ENCODE results near the gene SBNO2. TPM values are rescaled to one million over a fixed set of nuclear protein-coding genes. Genes with fewer than 3 reads are reported as not detected.
A peak's percentile ranks its signal among the peaks of the same experiment; 100 is the strongest.

Gene SBNO2
- total RNA-seq, 1 donor from 2014 or later, result 125 TPM

- ATAC-seq (no peak), DNase-seq (no peak)
- H3K4me1 ChIP-seq, result peaks cover 59% of the 10 kb centered on the region
- H3K36me3 ChIP-seq, result peaks cover 5% of the 10 kb centered on the region
- TF ChIP-seq CTCF (IDR thresholded peaks at IDR 0.05), result no peak
- peak overlapping the region; percentile 36 for H3K4me3 ChIP-seq
- H3K27ac ChIP-seq, result peak overlapping the region; percentile 96
- no peaks in the 10 kb centered on the region for H3K27me3 ChIP-seq
- intact Hi-C loops (cut with DNase I), result no loop called here
- H3K9me3 ChIP-seq, result no peaks in the 10 kb centered on the region
Observed at GRCh38 chr19:1101337-1101698, 72.8 kb downstream of the SBNO2 start.

- Histone ChIP-seq H3K27me3 (no peaks in the 10 kb centered on the region), H3K4me1 (peaks cover 63% of the 10 kb centered on the region), H3K4me3 (no peak overlapping the region), H3K27ac (peak overlapping the region; percentile 96), H3K36me3 (peaks cover 5% of the 10 kb centered on the region), H3K9me3 (no peaks in the 10 kb centered on the region)
- ATAC-seq (peak; percentile 56), DNase-seq (peak; percentile 84)
- intact Hi-C loops (cut with DNase I), result no loop called here
- TF ChIP-seq CTCF (IDR thresholded peaks at IDR 0.05), result no peak
Observed at GRCh38 chr19:1098177-1099051, 75.7 kb downstream of the SBNO2 start.

- H3K4me1 ChIP-seq, result peaks cover 58% of the 10 kb centered on the region
Observed at GRCh38 chr19:1097810-1098176, 76.3 kb downstream of the SBNO2 start.

GRCh38 chr19:1094978-1095701 is 78.9 kb downstream of the SBNO2 start, which contains the start of gene POLR2E:
POLR2E (minus strand) TSS chr19:1095375; CDS start chr19:1095315, 60 bp downstream.
- H3K9me3 ChIP-seq, result no peaks in the 10 kb centered on the region
- H3K36me3 ChIP-seq, result peaks cover 30% of the 10 kb centered on the region
- peaks cover 33% of the 10 kb centered on the region for H3K4me1 ChIP-seq
- ATAC-seq (peak; percentile 91), DNase-seq (peak; percentile 99)
- H3K4me3 ChIP-seq, result peak within 1 kb of the TSS; percentile 91
- TF ChIP-seq CTCF (IDR thresholded peaks at IDR 0.05), result no peak
- peak within 1 kb of the TSS; percentile 72 for H3K27ac ChIP-seq
- intact Hi-C loops (cut with DNase I), result no loop called here
- no peaks in the 10 kb centered on the region for H3K27me3 ChIP-seq

More at GRCh38 chr19:1097810-1098176, 76.3 kb downstream of the SBNO2 start:
- no peak for TF ChIP-seq CTCF (IDR thresholded peaks at IDR 0.05)
- Histone ChIP-seq H3K36me3 (peaks cover 11% of the 10 kb centered on the region), H3K27ac (peak overlapping the region; percentile 96), H3K4me3 (no peak overlapping the region), H3K9me3 (no peaks in the 10 kb centered on the region), H3K27me3 (no peaks in the 10 kb centered on the region)
- DNase-seq, result peak; percentile 83
- ATAC-seq, result peak; percentile 36
- intact Hi-C loops (cut with DNase I), result no loop called here

- ATAC-seq (no peak), DNase-seq (peak; percentile 69)
- TF ChIP-seq CTCF (IDR thresholded peaks at IDR 0.05), result no peak
- Histone ChIP-seq H3K36me3 (peaks cover 36% of the 10 kb centered on the region), H3K9me3 (no peaks in the 10 kb centered on the region), H3K4me3 (peak overlapping the region; percentile 91), H3K4me1 (peaks cover 30% of the 10 kb centered on the region), H3K27me3 (no peaks in the 10 kb centered on the region), H3K27ac (peak overlapping the region; percentile 72)
- intact Hi-C loops (cut with DNase I), result no loop called here
Observed at GRCh38 chr19:1094655-1094977, 79.5 kb downstream of the SBNO2 start.
